ENCODE results near the gene HNRNPA0.

- no peak for TF ChIP-seq CTCF (IDR thresholded peaks at IDR 0.05)
- no peak for TF ChIP-seq POLR2A (IDR thresholded peaks at IDR 0.05)
Observed at GRCh38 chr5:137706841-137707240, 47.3 kb downstream of the HNRNPA0 start.

Data from Peyer's patch (tissue), 4 donors.